HFFc6 (cell line): Measurements from ENCODE around the gene UGT3A2. TPM values are rescaled to one million over a fixed set of nuclear protein-coding genes. Genes with fewer than 3 reads are reported as not detected.

Experiments
- DNase-seq: peaks from one replicate; pipeline ENCODE4 v3.0.0-alpha.2; 2018
- H3K27ac Mint-ChIP-seq: 2 replicates; pipeline ENCODE4 v1.8.0; 2020; ENCODE audit warnings: mild to moderate bottlenecking, mixed read lengths
- H3K27me3 Mint-ChIP-seq: 2 replicates; pipeline ENCODE4 v1.8.0; 2021; ENCODE audit warnings: mild to moderate bottlenecking, moderate library complexity, mixed read lengths; ENCODE audit not compliant: insufficient read depth
- H3K36me3 Mint-ChIP-seq: 2 replicates; pipeline ENCODE4 v1.8.0; 2021; ENCODE audit warnings: low read depth, mixed read lengths
- H3K4me1 Mint-ChIP-seq: 2 replicates; pipeline ENCODE4 v1.8.0; 2020; ENCODE audit warnings: low read depth, mixed read lengths
- H3K4me3 Mint-ChIP-seq: 2 replicates; pipeline ENCODE4 v1.8.0; 2020; ENCODE audit warnings: mild to moderate bottlenecking, moderate library complexity, mixed read lengths
- H3K9me3 Mint-ChIP-seq: 2 replicates; pipeline ENCODE4 v1.8.0; 2020; ENCODE audit warnings: mild to moderate bottlenecking, mixed read lengths
- CTCF ChIP-seq: fragments of 200-600 bp; sonication (generic); IDR thresholded peaks from 2 replicates; pipeline ENCODE4 v1.5.0; 2021; ENCODE audit warnings: antibody characterized with exemption, mild to moderate bottlenecking
- total RNA-seq, 6 experiments: library from RNA; stranded (reverse); fragmentation: NEBNext Ultra II Directional; extraction: Animal tissue kit (Norgen Biotek cat#: 25700); gene quantifications; 2 replicates in 1 of 6; 3 replicates in 5 of 6; pipeline ENCODE4 v1.2.3, GENCODE V29; 2021

UGT3A2 gene
- total RNA-seq, 6 experiments from 2014 or later: not detected

GRCh38 chr5:35987776-35988175 is 78.9 kb downstream of the UGT3A2 start:
- H3K27ac Mint-ChIP-seq: no peak overlapping the region
- no peaks in the 10 kb centered on the region for H3K9me3 Mint-ChIP-seq
- H3K36me3 Mint-ChIP-seq: no peaks in the 10 kb centered on the region
- H3K4me1 Mint-ChIP-seq: no peaks in the 10 kb centered on the region
- no peak for TF ChIP-seq CTCF
- H3K27me3 Mint-ChIP-seq: peaks cover 21% of the 10 kb centered on the region
- DNase-seq: no peak
- no peak overlapping the region for H3K4me3 Mint-ChIP-seq

Other genes with a start within 250 kb of the UGT3A2 start
- 10 to 100 TPM; 37.2 to 63.2 (median 45.2) TPM for gene IL7R, start 210.0 kb downstream of the UGT3A2 start, total RNA-seq
- gene CAPSL, start 128.3 kb downstream of the UGT3A2 start, total RNA-seq: under 1 TPM in 5 of 6 experiments, not detected in 1; 0.19 to 0.52 (median 0.35) TPM
- gene UGT3A1, start 75.5 kb downstream of the UGT3A2 start, total RNA-seq: not detected
- 10 to 100 TPM in 5 of 6 experiments, 1 to 10 TPM in 1; 9.7 to 15.7 (median 12.7) TPM for gene LMBRD2, start 85.0 kb upstream of the UGT3A2 start, total RNA-seq
- 10 to 100 TPM; 58.4 to 71.6 (median 67.9) TPM for gene SKP2, start 85.2 kb upstream of the UGT3A2 start, total RNA-seq
- gene NADK2, start 175.0 kb upstream of the UGT3A2 start, total RNA-seq: 10 to 100 TPM; 14.6 to 20.1 (median 15.3) TPM
- gene RANBP3L, start 235.0 kb upstream of the UGT3A2 start, total RNA-seq: not detected